ENCODE measurements around the gene PLXNA4.
A peak's percentile ranks its signal among the peaks of the same experiment; 100 is the strongest.

PLXNA4 gene

DNA sequence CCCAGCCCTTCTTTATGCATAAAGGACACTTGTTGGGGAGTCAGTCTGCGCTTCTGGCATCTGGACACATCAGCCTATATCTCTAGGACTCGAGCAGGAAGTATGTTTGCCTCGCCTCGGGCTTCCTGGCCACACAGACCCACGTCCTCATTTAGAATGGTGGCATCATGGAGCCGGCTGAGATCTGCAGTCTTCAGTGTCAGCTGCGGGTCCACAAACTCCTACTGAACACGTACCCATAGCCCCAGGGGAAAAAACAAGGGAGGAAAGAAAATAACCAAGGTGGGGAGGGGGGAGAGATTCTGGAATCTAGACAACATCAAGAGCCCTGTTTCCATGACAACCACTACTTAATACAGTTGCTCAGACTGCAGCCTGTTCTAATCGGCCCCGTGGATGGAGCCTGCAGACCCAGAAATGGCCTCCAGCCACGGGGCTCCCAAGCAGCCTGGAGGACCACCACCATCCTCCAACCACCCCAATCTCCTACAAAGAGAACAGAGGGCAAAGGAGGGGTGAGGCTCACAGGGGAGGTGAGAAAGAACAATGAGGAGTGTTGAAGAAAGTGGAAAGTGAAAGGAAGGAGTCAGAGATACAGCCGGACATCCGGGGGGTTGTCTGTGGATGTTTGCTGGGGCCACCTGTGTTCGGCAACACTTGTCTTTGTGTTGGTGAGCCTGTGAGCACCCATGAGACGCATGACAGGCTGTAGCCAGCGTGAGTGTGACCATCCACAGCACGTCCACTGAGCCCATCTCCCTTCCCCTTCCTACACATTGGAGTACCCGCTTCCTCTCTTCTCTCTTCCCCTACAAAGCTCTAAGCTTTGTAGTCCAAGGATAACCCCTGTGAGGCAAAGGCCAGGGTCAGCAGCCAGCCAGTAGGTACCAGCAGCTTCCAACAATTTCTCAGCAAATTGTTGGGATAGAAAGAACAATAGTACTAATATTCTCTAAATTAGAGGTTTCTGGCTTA lies 141.0 kb downstream of the PLXNA4 start:
- no peak for DNase-seq

- no peak for DNase-seq
These were observed 142.2 kb downstream of the PLXNA4 start for GRCh38 chr7:132434041-132434440.

- no peak for DNase-seq
These were observed 143.0 kb downstream of the PLXNA4 start for GRCh38 chr7:132433301-132433700.

GRCh38 chr7:132430861-132431822 lies 145.1 kb downstream of the PLXNA4 start:
- peak; percentile 42 for DNase-seq

- no peak for DNase-seq
These were observed 146.0 kb downstream of the PLXNA4 start for GRCh38 chr7:132430041-132430855.

- no peak for DNase-seq
These were observed 147.1 kb downstream of the PLXNA4 start for GRCh38 chr7:132429181-132429580.

GRCh38 chr7:132428247-132428919 lies 147.9 kb downstream of the PLXNA4 start:
- DNase-seq, result no peak

- DNase-seq, result no peak
These were observed 150.3 kb downstream of the PLXNA4 start for GRCh38 chr7:132425942-132426341.

DNA sequence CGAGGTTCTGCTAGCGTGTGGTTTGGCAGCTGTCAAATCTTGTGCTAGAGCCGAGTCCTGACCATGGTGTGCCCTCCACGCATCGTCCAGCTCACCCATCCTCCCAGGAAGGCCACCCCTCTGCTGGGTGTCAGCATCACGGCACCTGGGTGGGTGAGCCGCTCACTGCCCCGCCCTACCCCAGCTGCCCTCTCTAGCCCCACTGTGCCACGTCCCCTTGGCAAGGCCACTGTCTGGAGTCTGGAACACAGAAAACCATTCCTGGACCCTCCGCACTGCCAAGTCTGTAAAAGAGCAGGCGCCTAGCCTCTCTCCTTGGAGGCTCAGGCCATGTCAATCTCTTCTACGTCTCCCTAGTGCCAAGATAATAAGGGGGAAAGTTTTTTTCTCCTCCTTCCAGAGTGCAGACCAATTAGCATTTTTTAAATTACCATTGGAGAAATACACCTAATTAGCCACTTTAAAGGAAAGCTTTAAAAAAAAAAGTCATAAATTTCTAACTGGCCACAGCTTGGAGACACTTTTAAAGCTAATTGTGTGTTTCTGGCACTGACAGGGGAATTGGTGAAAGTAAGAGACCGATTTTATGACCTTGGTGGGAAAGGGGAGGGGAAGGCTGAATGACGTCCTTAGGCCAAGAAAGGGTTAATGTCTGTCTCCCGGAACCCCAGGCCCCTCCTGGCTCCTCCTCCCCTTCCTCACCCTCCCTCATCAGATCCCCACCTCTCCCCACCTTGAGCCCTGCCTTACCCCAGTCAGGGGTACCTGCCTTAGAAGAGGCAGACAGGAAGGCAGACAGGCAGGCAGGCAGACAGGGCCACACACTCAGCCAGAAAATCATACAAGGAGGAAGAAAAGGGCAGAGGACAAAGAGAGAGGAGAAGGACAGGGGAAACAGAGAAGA lies 151.2 kb downstream of the PLXNA4 start:
- no peak for DNase-seq

DNA sequence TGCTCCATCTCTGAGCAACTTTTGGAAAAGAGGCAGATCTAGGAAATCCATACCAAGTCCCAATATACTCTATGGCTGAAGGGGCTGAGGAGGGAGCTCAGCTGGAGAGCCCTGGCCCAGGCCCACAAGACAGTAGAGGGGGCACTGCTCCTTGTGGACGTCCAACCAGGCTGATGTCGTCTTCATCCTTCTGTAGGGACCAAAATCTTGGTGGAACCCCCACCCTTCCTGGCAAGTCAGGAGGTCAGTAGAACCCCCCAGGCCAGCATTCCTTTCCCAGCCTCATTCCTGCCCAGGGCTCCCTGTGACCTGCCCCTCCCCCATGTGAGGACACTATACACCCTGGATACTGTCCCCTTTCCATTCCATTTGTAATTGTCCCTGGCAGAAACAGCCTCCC lies 152.0 kb downstream of the PLXNA4 start:
- DNase-seq, result no peak

DNA sequence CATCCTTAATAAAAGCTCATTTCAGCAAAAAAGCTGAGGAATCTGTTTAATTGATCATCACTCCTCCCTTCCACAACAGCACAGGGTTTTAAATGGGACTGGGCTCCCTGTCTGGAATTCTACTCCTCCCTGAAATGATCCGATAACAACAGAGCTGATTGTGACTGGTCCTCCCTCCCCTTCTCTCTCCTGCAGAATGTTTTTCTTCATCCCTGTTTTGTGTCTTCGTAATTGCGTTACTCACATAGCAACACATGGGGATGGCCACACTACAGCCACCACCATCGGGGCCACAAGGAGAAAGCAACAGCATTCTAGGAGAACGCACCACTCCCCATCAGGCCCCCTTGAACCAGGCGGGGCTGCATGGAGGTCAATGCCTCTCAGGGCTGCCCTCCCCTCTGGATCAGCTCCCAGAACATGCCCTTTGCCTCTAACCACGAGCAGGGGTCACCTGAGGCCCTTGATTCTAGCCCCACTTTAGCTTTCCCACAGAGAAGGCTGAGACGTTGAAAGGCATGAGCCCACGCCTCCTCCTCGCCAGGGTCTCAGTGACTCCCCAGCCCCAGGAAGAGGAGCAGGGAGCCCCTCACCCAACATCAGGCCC lies 152.6 kb downstream of the PLXNA4 start:
- DNase-seq, result no peak

DNA sequence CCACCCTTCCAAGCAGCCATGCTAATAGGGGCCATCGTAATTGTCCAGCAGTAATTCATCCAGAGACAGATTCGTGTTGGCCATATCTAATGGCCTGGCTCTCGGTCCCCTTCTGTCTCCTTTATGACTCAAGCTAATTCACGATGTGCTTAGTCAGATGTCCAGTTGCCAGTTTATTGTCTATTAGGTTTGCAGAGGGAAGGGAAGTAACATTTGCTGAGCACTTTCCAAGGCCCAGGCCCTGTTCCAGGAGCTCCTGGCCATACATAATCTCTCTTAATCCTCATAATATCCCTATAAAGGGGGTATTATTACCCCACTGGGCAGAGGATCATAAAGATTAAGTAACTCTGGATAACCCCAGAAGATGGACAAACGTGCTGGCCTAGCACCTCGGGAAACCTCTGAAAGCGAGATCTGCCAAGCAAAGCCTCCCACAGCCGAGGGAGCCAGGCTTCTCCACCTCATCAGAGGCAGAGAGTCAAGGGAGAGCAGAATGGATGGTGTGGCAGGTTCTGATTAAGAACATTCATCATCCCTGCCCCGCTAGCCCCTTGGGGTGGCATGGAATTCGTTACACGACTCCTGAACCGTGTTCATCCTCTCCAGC lies 153.7 kb downstream of the PLXNA4 start:
- no peak for DNase-seq

- no peak for DNase-seq
These were observed 155.7 kb downstream of the PLXNA4 start for GRCh38 chr7:132420527-132420926.

- no peak for DNase-seq
These were observed 156.7 kb downstream of the PLXNA4 start for GRCh38 chr7:132419542-132419941.

DNA sequence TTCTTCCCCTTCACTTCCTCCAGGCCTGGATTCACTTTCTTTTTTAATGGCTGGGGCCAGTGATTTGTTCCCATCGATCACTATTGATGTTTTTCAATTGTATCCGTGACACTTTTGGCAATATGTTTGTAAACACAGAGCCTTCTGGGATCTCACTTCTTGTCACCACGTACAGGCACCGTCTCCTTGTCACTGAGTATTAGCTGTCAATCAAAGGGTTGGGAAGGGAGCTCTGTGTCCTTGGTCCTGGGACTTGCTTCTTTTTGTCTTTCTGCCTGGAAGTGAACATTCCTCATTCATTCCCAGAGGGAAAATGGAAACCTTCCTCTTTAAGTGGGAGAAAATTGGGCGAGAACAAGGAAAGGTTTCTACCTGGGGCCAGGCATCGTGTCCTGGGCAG lies 157.4 kb downstream of the PLXNA4 start:
- no peak for DNase-seq

GRCh38 chr7:132417103-132417906 lies 159.0 kb downstream of the PLXNA4 start:
- DNase-seq, result no peak

GRCh38 chr7:132416395-132416794 lies 159.9 kb downstream of the PLXNA4 start:
- no peak for DNase-seq

GRCh38 chr7:132415259-132415658 lies 161.0 kb downstream of the PLXNA4 start:
- DNase-seq, result no peak

GRCh38 chr7:132414857-132415256 lies 161.4 kb downstream of the PLXNA4 start:
- DNase-seq, result no peak

Data from activated naive CD4-positive, alpha-beta T cell treated with Interleukin-2 at 50 U/mL for 16 hours (primary cell).